NCI-H748 treated with DMSO at 0.1 percent for 48 hours (cell line): ENCODE data around the gene TAPBP.

ENCODE experiments used
- DNase-seq: peaks from one replicate; lab custom pipeline; 2025; lab: John Stamatoyannopoulos, UW

Gene TAPBP

GRCh38 chr6:33319939-33320314, 6.0 kb upstream of the TAPBP start:
- no peak for DNase-seq

- DNase-seq = no peak
Measured at GRCh38 chr6:33318426-33319073, 4.7 kb upstream of the TAPBP start.

- DNase-seq = peak; percentile 96
Measured at GRCh38 chr6:33317669-33318425, 4.0 kb upstream of the TAPBP start, which contains the start of gene ZBTB22. ZBTB22 (minus strand) TSS chr6:33317744; CDS start chr6:33316916, 828 bp downstream.

GRCh38 chr6:33317419-33317668, 3.5 kb upstream of the TAPBP start:
- DNase-seq = no peak

GRCh38 chr6:33316603-33317418, 2.9 kb upstream of the TAPBP start:
- no peak for DNase-seq

- no peak for DNase-seq
Measured at GRCh38 chr6:33315793-33316602, 2.1 kb upstream of the TAPBP start.

- peak; percentile 67 for DNase-seq
Measured at GRCh38 chr6:33314943-33315792, 1.3 kb upstream of the TAPBP start.

GRCh38 chr6:33314515-33314942, 651 bp upstream of the TAPBP start:
- DNase-seq = peak; percentile 89

GRCh38 chr6:33313105-33313708, 671 bp downstream of the TAPBP start:
- DNase-seq = peak; percentile 54

GRCh38 chr6:33312361-33313104, 1.3 kb downstream of the TAPBP start:
- DNase-seq = peak; percentile 89

GRCh38 chr6:33306356-33306755, 7.5 kb downstream of the TAPBP start:
- no peak for DNase-seq

- no peak for DNase-seq
Measured at GRCh38 chr6:33305052-33305451, 8.8 kb downstream of the TAPBP start.

GRCh38 chr6:33304216-33304615, 9.7 kb downstream of the TAPBP start:
- DNase-seq = no peak

- no peak for DNase-seq
Measured at GRCh38 chr6:33301877-33302276, 12.0 kb downstream of the TAPBP start.

- peak; percentile 88 for DNase-seq
Measured at GRCh38 chr6:33299237-33299944, 14.5 kb downstream of the TAPBP start.

GRCh38 chr6:33298773-33299236, 15.1 kb downstream of the TAPBP start, which contains the start of gene RGL2:
RGL2 (minus strand) TSS chr6:33298942; CDS start chr6:33298610, 332 bp downstream.
- no peak for DNase-seq

GRCh38 chr6:33297956-33298772, 15.7 kb downstream of the TAPBP start:
- no peak for DNase-seq

GRCh38 chr6:33297406-33297955, 16.4 kb downstream of the TAPBP start:
- DNase-seq = no peak
